Prostate gland (tissue), 2 donors: Measurements from ENCODE around the gene MIGA2. TPM values are rescaled to one million over a fixed set of nuclear protein-coding genes. Genes with fewer than 3 reads are reported as not detected.

Experiments
- DNase-seq: peaks from one replicate; pipeline ENCODE4 v3.0.0-alpha.2; 2019; ENCODE audit warnings: low spot score
- H3K27ac ChIP-seq, 2 donors: fragments of 200-600 bp; sonication (generic); 2 replicates each; pipeline ENCODE4 v1.5.1; 2017 to 2019
- H3K27me3 ChIP-seq: fragments of 200-600 bp; sonication (generic); replicated peaks from 2 replicates; pipeline ENCODE4 v1.5.1; 2019; ENCODE audit not compliant: insufficient read depth
- H3K36me3 ChIP-seq, 2 donors: fragments of 200-600 bp; sonication (generic); 1 replicate in 1 of 2; 2 replicates in 1 of 2; pipeline versions ENCODE4 v1.5.1 to v1.8.1; 2017 to 2019
- H3K4me1 ChIP-seq: fragments of 200-600 bp; sonication (generic); replicated peaks from 2 replicates; pipeline ENCODE4 v1.5.1; 2019
- H3K4me3 ChIP-seq, 2 donors: fragments of 200-600 bp; sonication (generic); 2 replicates each; pipeline ENCODE4 v1.5.1; 2017 to 2019
- H3K9me3 ChIP-seq: fragments of 200-600 bp; sonication (generic); 2 replicates; pipeline ENCODE4 v1.5.1; 2017
- CTCF ChIP-seq, 4 experiments: fragments of 200-600 bp in 2 of 4; fragments of 450-650 bp in 2 of 4; sonication (generic) in 2 of 4; IDR thresholded peaks; 1 replicate in 3 of 4; 2 replicates in 1 of 4; pipeline ENCODE4 v1.5.1; 2016 to 2019; ENCODE audit warnings: antibody characterized with exemption in 4 of 4, mild to moderate bottlenecking in 2 of 4, moderate library complexity in 2 of 4
- POLR2A ChIP-seq: fragments of 450-650 bp; IDR thresholded peaks from one replicate; pipeline ENCODE4 v1.6.1; 2016; ENCODE audit warnings: antibody characterized with exemption, mild to moderate bottlenecking
- POLR2AphosphoS5 ChIP-seq: sonication (generic); formaldehyde crosslinking; IDR thresholded peaks from one replicate; pipeline ENCODE4 v1.6.1; 2017; ENCODE audit warnings: antibody characterized with exemption
- WGBS: methylation state at CpG from one replicate; pipeline ENCODE4 v1.1.5; 2018; 5-methylcytosine and 5-hydroxymethylcytosine counted together
- intact Hi-C: fragments of 100-400 bp; cut with DNase I; formaldehyde crosslinking; loops from one replicate; pipeline ENCODE4 v1.14.2; 2022
- total RNA-seq, 2 donors: library from RNA; depleted of rRNA; stranded (reverse); fragments of >200 nt; gene quantifications; one replicate each; pipeline ENCODE4 v1.1.0, GENCODE V29; 2016

The MIGA2 gene
- total RNA-seq, 2 donors from 2014 or later: 54.5 to 56.5 TPM

- 92% methylated on average over 13 of the region's 13 CpGs for WGBS
- no peak overlapping the region for H3K27ac ChIP-seq
- H3K27me3 ChIP-seq: no peaks in the 10 kb centered on the region
- H3K36me3 ChIP-seq: peaks cover 0 to 7% of the 10 kb centered on the region in 2 donors
- H3K4me1 ChIP-seq: no peaks in the 10 kb centered on the region
- H3K4me3 ChIP-seq: no peak overlapping the region
- intact Hi-C loops: no loop called here
- no peaks in the 10 kb centered on the region for H3K9me3 ChIP-seq
- no peak for DNase-seq
- TF ChIP-seq POLR2AphosphoS5 (no peak), CTCF (IDR thresholded peaks at IDR 0.05) (no peak), POLR2A (no peak)
Observed at GRCh38 chr9:129094387-129095169, 58.2 kb downstream of the MIGA2 start.

- intact Hi-C loops: no loop called here
- no peak for DNase-seq
- Histone ChIP-seq H3K4me1 (no peaks in the 10 kb centered on the region), H3K36me3 (peaks cover 0 to 7% of the 10 kb centered on the region in 2 donors), H3K9me3 (no peaks in the 10 kb centered on the region), H3K4me3 (no peak overlapping the region), H3K27ac (no peak overlapping the region), H3K27me3 (no peaks in the 10 kb centered on the region)
- TF ChIP-seq POLR2A (no peak), CTCF (IDR thresholded peaks at IDR 0.05) (no peak), POLR2AphosphoS5 (no peak)
- WGBS: 94% methylated on average over 21 of the region's 21 CpGs
Observed at GRCh38 chr9:129095170-129095667, 58.8 kb downstream of the MIGA2 start.

- H3K4me1 ChIP-seq: no peaks in the 10 kb centered on the region
- intact Hi-C loops: no loop called here
- H3K36me3 ChIP-seq: peaks cover 0 to 7% of the 10 kb centered on the region in 2 donors
- H3K9me3 ChIP-seq: no peaks in the 10 kb centered on the region
- no peak for DNase-seq
- H3K4me3 ChIP-seq: no peak overlapping the region
- no peak for TF ChIP-seq CTCF (IDR thresholded peaks at IDR 0.05)
- no peak for TF ChIP-seq POLR2AphosphoS5
- no peak for TF ChIP-seq POLR2A
- 98% methylated on average over 12 of the region's 12 CpGs for WGBS
- no peaks in the 10 kb centered on the region for H3K27me3 ChIP-seq
- no peak overlapping the region for H3K27ac ChIP-seq
Observed at GRCh38 chr9:129095908-129096307, 59.5 kb downstream of the MIGA2 start.

GRCh38 chr9:129097671-129098306 is 61.4 kb downstream of the MIGA2 start:
- no peaks in the 10 kb centered on the region for H3K27me3 ChIP-seq
- no peaks in the 10 kb centered on the region for H3K4me1 ChIP-seq
- 93% methylated on average over 16 of the region's 16 CpGs for WGBS
- no peak overlapping the region for H3K4me3 ChIP-seq
- no peaks in the 10 kb centered on the region for H3K9me3 ChIP-seq
- DNase-seq: no peak
- peaks cover 5 to 7% of the 10 kb centered on the region in 2 donors for H3K36me3 ChIP-seq
- no peak overlapping the region for H3K27ac ChIP-seq
- TF ChIP-seq POLR2A (no peak), CTCF (IDR thresholded peaks at IDR 0.05) (no peak), POLR2AphosphoS5 (no peak)
- intact Hi-C loops: no loop called here
